ENCODE data around the gene CYTH3. TPM values are rescaled to one million over a fixed set of nuclear protein-coding genes. Genes with fewer than 3 reads are reported as not detected.
"Not testable (repeated sequence)": the region's sequence is repeated elsewhere in the genome, so short reads cannot be mapped to it uniquely, and the experiment has no call there.

The CYTH3 gene
- total RNA-seq, 1 experiment from 2014 or later, result 47.8 TPM

DNA sequence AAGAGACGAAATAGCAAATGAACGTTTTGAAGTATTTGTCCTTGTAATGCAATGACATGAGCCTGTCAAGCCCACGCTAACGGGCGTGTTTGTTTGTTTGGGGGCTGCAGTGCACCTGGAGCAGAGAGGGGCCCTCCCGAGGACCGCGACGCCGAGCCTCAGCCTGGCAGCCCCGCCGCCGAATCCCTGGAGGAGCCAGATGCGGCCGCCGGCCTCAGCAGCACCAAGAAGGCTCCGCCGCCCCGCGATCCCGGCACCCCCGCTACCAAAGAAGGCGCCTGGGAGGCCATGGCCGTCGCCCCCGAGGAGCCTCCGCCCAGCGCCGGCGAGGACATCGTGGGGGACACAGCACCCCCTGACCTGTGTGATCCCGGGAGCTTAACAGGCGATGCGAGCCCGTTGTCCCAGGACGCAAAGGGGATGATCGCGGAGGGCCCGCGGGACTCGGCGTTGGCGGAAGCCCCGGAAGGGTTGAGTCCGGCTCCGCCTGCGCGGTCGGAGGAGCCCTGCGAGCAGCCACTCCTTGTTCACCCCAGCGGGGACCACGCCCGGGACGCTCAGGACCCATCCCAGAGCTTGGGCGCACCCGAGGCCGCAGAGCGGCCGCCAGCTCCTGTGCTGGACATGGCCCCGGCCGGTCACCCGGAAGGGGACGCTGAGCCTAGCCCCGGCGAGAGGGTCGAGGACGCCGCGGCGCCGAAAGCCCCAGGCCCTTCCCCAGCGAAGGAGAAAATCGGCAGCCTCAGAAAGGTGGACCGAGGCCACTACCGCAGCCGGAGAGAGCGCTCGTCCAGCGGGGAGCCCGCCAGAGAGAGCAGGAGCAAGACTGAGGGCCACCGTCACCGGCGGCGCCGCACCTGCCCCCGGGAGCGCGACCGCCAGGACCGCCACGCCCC lies 118.5 kb downstream of the CYTH3 start:
- H3K4me1 ChIP-seq (replicated peaks), result no peaks in the 10 kb centered on the region
- H3K9me3 ChIP-seq (replicated peaks), result no peaks in the 10 kb centered on the region
- DNase-seq (ENCODE audit: low read depth in 1 of 2, low spot score in 2 of 2), result no peak
- H3K36me3 ChIP-seq, result peaks cover 95% of the 10 kb centered on the region
- no peak overlapping the region for H3K27ac ChIP-seq
- no peak overlapping the region for H3K4me3 ChIP-seq
- H3K27me3 ChIP-seq (replicated peaks), result no peaks in the 10 kb centered on the region

DNA sequence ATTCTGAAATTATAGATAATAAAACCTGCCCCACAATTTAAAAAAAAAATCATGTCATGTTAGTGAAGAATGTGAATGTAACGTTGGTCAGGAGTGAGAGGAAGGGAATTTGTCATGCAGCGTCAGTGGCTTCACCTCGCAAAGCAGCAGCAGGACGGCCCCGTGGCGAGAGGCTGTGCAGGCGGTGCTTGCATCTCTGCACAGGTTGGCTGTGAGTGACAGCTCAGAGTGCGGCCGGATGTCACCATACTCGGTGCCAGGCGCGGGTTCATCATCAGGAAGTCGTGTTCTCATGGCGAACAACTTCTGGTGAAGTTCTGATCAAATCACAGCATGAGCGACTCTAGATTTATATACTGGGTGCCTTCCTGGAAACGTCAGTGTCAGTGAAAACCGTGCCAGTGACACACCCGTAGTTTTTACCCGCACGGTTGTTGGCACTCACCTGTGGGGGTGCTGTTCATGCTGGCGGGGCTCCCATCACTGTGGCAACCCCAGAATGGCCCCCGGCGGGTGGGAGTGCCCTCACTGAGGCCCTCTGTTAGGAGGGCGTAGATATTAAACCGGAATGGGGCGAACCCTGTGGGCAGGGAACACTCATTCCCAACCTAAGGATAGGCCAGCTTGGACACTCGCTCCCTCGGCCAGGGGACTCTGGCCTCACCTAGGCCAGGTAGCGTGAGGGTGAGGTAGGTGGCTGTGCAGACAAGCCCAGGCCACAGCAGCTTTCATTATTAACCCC lies 120.3 kb downstream of the CYTH3 start:
- DNase-seq (ENCODE audit: low read depth in 1 of 2, low spot score in 2 of 2), result no peak
- Histone ChIP-seq H3K27ac (no peak overlapping the region), H3K27me3 (replicated peaks) (no peaks in the 10 kb centered on the region), H3K4me3 (no peak overlapping the region), H3K4me1 (replicated peaks) (no peaks in the 10 kb centered on the region), H3K9me3 (replicated peaks) (no peaks in the 10 kb centered on the region), H3K36me3 (peaks cover 96% of the 10 kb centered on the region)

DNA sequence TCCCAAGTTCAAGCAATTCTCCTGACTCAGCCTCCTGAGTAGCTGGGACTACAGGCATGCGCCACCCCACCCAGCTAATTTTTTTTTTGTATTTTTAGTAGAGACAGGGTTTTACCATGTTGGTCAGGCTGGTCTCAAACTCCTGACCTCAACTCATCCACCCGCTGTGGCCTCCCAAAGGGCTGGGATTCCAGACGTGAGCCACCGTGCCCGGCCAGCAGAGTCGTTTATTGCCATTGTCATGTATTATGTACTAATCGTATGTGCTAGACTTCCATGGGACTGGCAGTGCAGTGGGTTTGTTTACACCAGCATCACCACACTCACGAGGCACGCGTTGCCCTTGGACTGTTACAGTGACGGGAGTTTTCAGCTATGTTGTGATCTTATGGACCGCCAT lies 120.9 kb downstream of the CYTH3 start:
- not testable (repeated sequence) for H3K27ac ChIP-seq; H3K27me3 ChIP-seq (replicated peaks); DNase-seq (ENCODE audit: low read depth in 1 of 2, low spot score in 2 of 2); H3K9me3 ChIP-seq (replicated peaks); H3K4me3 ChIP-seq; H3K4me1 ChIP-seq (replicated peaks)
- H3K36me3 ChIP-seq, result peaks cover 96% of the 10 kb centered on the region

DNA sequence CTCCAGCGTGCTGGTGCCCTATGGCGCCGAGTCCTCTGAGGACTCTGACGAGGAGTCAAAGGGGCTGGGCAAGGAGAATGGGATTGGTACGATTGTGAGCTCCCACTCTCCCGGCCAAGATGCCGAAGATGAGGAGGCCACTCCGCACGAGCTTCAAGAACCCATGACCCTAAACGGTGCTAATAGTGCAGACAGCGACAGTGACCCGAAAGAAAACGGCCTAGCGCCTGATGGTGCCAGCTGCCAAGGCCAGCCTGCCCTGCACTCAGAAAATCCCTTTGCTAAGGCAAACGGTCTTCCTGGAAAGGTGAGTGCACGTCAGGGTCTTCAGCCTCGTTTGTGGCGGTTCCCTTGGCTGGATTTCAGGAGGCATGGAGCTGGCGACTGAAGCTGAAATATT lies 122.4 kb downstream of the CYTH3 start:
- Histone ChIP-seq H3K36me3 (peaks cover 94% of the 10 kb centered on the region), H3K27me3 (replicated peaks) (no peaks in the 10 kb centered on the region), H3K9me3 (replicated peaks) (no peaks in the 10 kb centered on the region), H3K27ac (no peak overlapping the region), H3K4me1 (replicated peaks) (no peaks in the 10 kb centered on the region), H3K4me3 (no peak overlapping the region)
- DNase-seq (ENCODE audit: low read depth in 1 of 2, low spot score in 2 of 2), result no peak

DNA sequence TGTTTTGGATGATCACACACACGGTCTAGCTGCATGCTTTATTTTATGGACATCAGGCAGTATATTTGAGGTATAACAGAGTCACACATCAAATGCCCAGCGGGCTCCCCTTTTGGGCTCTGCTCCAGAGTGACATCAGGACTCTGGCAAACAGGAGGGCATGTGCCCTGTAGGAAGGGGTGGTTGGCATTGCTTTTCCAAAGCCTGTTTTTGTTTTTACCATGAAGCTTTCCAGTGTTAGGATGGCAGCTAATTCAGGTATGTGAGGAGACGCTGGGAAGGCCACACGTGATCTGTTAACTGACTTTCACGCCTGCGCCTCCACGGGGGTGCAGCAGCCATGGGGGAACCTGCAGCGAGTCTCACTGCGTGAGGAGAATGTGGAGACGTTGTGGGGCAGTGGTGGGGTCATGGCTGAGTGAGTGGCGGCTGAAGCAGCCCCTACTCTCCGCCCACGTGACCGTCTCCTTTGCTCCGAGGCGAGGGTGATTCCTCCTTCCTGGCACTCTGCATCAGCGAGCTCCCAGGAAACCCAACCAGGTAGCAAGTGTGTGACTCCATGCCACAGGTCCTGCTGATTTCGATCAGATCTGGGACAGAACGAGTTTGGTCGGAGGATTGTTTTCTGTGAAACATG lies 123.6 kb downstream of the CYTH3 start:
- no peak for DNase-seq (ENCODE audit: low read depth in 1 of 2, low spot score in 2 of 2)
- H3K27me3 ChIP-seq (replicated peaks), result no peaks in the 10 kb centered on the region
- no peaks in the 10 kb centered on the region for H3K4me1 ChIP-seq (replicated peaks)
- H3K27ac ChIP-seq, result no peak overlapping the region
- no peaks in the 10 kb centered on the region for H3K9me3 ChIP-seq (replicated peaks)
- H3K36me3 ChIP-seq, result peaks cover 95% of the 10 kb centered on the region
- no peak overlapping the region for H3K4me3 ChIP-seq

DNA sequence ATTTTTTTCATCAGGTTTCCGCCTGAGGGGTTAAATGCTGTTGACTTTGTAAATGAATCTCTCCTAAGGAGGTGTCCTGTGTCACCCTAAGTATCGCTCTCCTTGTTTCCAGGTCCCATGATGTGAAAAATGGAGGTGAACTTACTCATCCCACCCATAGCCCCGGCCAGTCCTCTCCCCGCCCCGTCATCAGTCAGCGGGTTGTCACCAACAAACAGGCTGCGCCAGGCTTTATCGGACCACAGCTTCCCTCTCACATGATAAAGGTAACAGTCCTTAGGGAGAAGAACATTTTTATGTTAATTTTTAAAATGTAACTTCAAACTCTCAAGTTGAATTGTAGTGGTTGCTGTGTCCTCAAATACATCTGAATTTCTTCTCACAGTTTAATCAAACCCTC lies 124.8 kb downstream of the CYTH3 start:
- H3K27me3 ChIP-seq (replicated peaks), result no peaks in the 10 kb centered on the region
- H3K4me3 ChIP-seq, result no peak overlapping the region
- H3K36me3 ChIP-seq, result peaks cover 91% of the 10 kb centered on the region
- no peak for DNase-seq (ENCODE audit: low read depth in 1 of 2, low spot score in 2 of 2)
- no peaks in the 10 kb centered on the region for H3K4me1 ChIP-seq (replicated peaks)
- H3K9me3 ChIP-seq (replicated peaks), result no peaks in the 10 kb centered on the region
- H3K27ac ChIP-seq, result no peak overlapping the region

DNA sequence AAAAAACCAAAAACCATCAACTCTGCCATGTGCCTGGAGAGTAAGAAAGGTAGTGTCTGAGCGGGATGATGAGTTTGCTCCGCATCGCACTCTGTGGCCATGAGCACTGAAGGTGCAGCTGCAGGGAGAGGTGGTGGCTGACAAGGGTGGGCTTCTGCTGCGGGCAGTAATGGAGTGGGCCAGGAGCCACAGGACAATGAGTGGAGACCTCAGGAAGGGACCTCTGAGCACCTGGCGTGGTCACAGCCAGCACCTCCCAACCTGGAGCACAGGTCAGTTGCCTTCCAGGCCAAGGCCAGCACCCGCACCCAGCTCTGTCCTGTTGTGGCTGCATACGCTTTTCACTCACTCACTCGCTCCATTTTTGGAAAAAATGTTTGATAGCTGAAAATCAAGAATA lies 125.8 kb downstream of the CYTH3 start:
- Histone ChIP-seq H3K9me3 (replicated peaks) (no peaks in the 10 kb centered on the region), H3K27me3 (replicated peaks) (no peaks in the 10 kb centered on the region), H3K4me3 (no peak overlapping the region), H3K27ac (no peak overlapping the region), H3K36me3 (peaks cover 85% of the 10 kb centered on the region), H3K4me1 (replicated peaks) (no peaks in the 10 kb centered on the region)
- DNase-seq (ENCODE audit: low read depth in 1 of 2, low spot score in 2 of 2), result no peak

DNA sequence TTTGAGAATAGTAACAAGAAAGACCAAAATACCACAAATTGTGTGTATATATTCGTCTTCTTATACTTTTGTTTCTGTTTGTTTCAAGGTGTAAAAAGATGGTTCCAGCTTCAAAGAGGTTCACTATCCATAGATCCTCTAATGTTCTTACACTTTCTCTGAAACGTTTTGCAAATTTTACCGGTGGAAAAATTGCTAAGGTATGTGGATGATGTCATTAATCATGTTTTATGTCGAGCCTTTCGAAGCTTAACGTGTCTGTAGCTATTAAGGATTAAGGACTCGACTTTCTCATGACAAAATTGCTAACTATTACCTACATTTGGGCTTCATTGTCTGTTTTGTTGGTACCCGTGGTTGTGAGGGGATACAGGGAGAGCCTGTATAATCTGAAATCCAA lies 128.4 kb downstream of the CYTH3 start:
- H3K36me3 ChIP-seq, result peaks cover 75% of the 10 kb centered on the region
- H3K4me1 ChIP-seq (replicated peaks), result no peaks in the 10 kb centered on the region
- H3K27me3 ChIP-seq (replicated peaks), result no peaks in the 10 kb centered on the region
- no peak overlapping the region for H3K4me3 ChIP-seq
- no peak for DNase-seq (ENCODE audit: low read depth in 1 of 2, low spot score in 2 of 2)
- H3K9me3 ChIP-seq (replicated peaks), result no peaks in the 10 kb centered on the region
- no peak overlapping the region for H3K27ac ChIP-seq

DNA sequence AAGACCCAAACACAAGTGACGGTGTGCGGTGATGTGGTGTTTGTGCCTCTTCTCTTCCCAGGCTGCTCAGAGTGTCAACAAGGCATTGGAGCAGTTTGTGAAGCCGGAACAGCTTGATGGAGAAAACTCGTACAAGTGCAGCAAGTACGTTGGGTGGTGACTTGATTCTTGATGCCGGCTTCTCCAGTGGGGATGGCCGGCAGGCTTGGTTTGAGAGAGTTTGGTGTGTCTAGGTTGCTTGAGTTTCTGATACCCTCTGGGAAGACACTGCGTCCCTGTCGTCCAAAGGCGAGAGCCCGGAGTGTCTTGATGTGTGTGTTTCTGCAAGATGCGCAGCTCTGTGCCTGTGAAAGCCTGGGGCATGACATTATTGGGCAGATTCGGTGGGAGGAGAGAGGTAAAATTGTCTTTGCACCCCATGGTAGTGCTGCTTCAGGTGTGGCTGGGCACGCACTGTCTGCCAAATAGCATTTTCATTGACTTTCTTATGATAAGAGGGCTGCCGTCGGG lies 129.5 kb downstream of the CYTH3 start:
- no peak for DNase-seq (ENCODE audit: low read depth in 1 of 2, low spot score in 2 of 2)
- no peaks in the 10 kb centered on the region for H3K4me1 ChIP-seq (replicated peaks)
- no peaks in the 10 kb centered on the region for H3K27me3 ChIP-seq (replicated peaks)
- H3K9me3 ChIP-seq (replicated peaks), result no peaks in the 10 kb centered on the region
- H3K36me3 ChIP-seq, result peaks cover 66% of the 10 kb centered on the region
- no peak overlapping the region for H3K4me3 ChIP-seq
- H3K27ac ChIP-seq, result no peak overlapping the region

DNA sequence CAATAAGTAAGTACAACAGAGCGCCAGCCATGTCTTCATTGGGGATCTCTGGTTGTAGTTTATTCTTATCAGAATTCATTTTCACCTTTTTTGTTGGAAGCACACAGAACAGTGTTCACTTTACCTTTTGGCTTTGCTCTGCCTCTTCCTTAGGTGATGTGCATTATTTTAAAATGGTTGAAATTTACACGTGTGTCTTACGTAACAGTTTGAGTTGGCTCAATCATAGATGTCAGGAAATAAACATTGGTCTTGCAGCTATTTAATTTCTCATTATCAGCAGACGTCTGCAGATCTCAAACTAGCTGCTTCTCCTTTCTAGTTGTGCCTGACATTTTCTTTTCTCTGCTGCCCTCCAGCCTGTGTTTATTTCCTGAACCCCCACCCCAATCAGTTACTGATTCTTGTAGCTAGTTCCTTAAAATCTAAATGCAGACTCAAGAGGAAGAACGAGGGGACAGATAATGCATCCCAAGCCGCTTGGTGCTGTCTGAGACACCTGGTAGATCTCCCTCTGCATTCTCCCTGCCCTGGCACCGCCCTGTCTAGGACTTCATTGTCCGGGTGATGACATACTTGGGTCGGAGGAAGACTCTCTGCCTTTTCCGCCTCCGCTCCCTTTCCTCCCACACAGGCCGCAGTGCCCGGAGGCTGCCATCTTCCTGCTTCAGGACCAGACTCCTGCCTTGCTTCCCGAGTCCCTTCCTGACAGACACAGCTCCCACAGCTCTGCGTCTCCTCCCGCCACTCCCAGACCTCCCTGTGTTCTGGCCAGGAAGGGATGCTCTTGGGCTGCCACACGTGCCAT lies 133.0 kb downstream of the CYTH3 start:
- no peaks in the 10 kb centered on the region for H3K9me3 ChIP-seq (replicated peaks)
- no peak overlapping the region for H3K27ac ChIP-seq
- no peaks in the 10 kb centered on the region for H3K27me3 ChIP-seq (replicated peaks)
- H3K36me3 ChIP-seq, result peaks cover 45% of the 10 kb centered on the region
- no peaks in the 10 kb centered on the region for H3K4me1 ChIP-seq (replicated peaks)
- no peak overlapping the region for H3K4me3 ChIP-seq
- no peak for DNase-seq (ENCODE audit: low read depth in 1 of 2, low spot score in 2 of 2)

DNA sequence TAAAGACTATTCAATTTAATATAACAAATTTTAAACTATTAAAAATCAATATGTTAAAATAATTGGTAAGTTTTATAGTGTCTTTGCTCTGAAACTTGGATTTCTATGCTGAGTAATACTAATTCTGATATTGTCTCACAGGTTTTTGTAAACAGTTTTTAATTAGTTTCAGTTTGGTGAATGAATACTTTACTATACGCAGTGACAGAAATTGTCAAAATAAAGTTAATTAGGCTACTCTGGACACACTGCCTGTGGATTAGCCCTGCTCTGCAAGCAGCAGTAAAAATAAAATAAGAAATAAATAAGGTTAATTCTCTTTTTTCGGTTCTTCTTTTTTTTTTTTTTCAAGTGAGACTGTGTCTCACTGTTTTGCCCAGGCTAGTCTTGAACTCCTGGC lies 135.9 kb downstream of the CYTH3 start:
- DNase-seq (ENCODE audit: low read depth in 1 of 2, low spot score in 2 of 2), result no peak
- Histone ChIP-seq H3K27me3 (replicated peaks) (no peaks in the 10 kb centered on the region), H3K4me3 (no peak overlapping the region), H3K9me3 (replicated peaks) (no peaks in the 10 kb centered on the region), H3K36me3 (peaks cover 47% of the 10 kb centered on the region), H3K4me1 (replicated peaks) (no peaks in the 10 kb centered on the region), H3K27ac (no peak overlapping the region)

DNA sequence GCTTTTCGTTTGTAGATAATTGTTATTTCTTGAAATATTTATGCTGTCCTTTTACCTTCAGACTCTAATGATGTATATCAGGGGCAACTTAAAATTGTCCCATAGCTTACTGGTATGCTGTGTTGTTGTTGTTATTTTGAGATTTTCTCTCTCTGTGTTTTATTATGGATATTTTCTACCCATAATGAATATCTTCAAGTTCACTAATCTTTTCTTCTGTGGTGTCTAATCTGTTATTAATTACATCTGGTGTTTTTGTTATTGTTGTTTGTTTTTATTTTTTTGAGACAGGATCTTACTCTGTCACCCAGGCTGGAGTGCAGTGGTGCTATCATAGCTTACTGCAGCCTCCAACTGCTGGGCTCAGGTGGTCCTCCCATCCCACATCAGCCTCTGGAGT lies 139.2 kb downstream of the CYTH3 start:
- Histone ChIP-seq H3K27ac (no peak overlapping the region), H3K27me3 (replicated peaks) (no peaks in the 10 kb centered on the region), H3K36me3 (peaks cover 51% of the 10 kb centered on the region), H3K4me1 (replicated peaks) (no peaks in the 10 kb centered on the region), H3K4me3 (no peak overlapping the region), H3K9me3 (replicated peaks) (no peaks in the 10 kb centered on the region)
- no peak for DNase-seq (ENCODE audit: low read depth in 1 of 2, low spot score in 2 of 2)

DNA sequence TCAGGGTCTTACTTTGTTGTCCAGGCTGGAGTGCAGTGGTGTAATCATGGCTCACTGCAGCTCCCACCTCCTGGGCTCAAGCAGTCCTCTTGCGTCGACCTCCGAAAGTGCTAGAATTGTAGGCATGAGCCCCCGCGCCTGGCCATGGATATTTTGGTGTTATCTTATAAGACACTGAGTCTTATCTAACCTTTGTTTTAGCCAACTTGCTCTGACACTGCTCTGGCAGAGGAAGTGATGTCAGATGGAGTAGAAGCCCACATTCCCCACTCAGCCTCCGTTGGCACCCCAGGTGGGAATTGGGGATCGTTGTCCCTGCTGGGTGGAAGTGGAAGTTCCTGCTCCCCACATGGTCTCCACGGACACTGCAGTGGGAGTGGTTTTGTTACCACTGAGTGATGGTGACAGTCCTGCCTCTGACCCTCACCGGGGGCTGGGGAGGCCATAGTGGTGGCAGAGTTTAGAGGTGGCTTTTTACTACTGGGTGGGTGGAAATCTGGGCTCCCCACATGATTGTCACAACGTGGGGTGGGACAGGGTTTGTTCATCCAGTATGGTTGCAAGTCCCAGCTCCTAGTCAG lies 142.3 kb downstream of the CYTH3 start:
- Histone ChIP-seq H3K27me3 (replicated peaks) (no peaks in the 10 kb centered on the region), H3K9me3 (replicated peaks) (no peaks in the 10 kb centered on the region), H3K4me3 (no peak overlapping the region), H3K36me3 (peaks cover 48% of the 10 kb centered on the region), H3K27ac (no peak overlapping the region), H3K4me1 (replicated peaks) (no peaks in the 10 kb centered on the region)
- no peak for DNase-seq (ENCODE audit: low read depth in 1 of 2, low spot score in 2 of 2)
